HG03139 (cell line): ENCODE data around the gene KCNK6.

Experiments used
- ATAC-seq: cut with Tn5 transposase; IDR thresholded peaks from one replicate; pipeline ENCODE4 v1.9.1; 2021; ENCODE audit not compliant: unreplicated experiment

Gene KCNK6

GRCh38 chr19:38319421-38320258 lies at the start of gene KCNK6:
KCNK6 (plus strand) TSS chr19:38319845; CDS start chr19:38319951, 106 bp downstream.
- ATAC-seq, result no peak

GRCh38 chr19:38270587-38271167 lies 49.0 kb upstream of the KCNK6 start:
- no peak for ATAC-seq

- no peak for ATAC-seq
Observed at GRCh38 chr19:38273499-38273898, 46.1 kb upstream of the KCNK6 start.

DNA sequence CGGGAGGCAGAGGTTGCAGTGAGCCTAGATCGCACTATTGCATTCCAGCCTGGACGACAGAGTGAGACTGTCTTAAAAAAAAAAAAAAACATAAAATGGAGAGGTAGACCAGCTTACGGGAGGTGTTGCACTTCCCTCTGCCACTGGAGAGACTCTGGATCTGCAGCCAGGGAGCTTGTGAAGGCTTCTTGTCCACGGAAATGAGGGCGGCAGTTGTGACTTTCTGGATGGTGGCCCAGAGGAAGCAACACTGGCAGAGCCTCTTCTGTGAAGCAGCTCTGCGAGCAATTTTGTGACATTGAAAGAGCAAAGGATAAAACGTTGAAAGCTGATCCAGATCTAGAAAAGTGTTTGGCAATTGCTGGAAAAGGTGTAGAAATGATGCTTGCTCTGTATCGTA lies 44.9 kb upstream of the KCNK6 start:
- no peak for ATAC-seq

GRCh38 chr19:38276942-38277517 lies 42.6 kb upstream of the KCNK6 start:
- ATAC-seq, result no peak

DNA sequence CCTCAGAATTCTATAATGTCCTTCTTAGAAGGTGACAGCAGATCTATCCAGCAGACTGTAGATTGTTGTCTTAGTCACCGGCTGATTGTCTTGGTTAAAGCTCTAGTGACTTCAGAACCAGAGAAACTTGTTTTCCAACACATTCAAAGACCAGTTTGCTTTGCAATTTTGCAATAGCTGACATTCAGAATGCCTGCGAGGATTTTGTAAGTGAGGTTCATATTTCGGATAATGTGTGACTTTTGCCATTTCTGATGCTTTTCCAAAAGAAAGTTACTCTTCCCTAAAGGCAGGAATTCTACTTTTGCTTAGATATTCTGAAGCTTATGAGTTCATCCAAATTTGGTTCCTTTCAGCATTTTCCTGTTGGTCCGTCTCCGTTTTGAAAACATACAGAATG lies 42.1 kb upstream of the KCNK6 start:
- no peak for ATAC-seq

- no peak for ATAC-seq
Observed at GRCh38 chr19:38277969-38278680, 41.5 kb upstream of the KCNK6 start.

DNA sequence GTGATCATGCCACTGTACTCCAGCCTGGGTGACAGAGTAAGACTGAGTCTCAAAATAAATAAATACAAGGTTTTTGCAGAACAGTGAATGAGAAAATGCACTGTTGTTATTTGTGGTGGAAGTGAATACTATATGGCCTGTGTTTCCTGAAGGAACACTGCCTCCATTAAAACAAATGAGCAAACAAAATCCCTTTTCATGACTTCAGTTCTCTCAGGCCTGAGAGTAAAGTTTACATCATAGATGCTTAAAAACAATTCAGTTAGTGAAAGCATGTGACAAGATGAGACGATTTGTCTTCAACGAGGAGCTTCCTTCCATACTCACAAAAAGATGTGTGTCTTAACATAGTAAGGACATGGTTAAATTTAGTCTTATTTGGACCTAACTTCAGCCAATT lies 40.9 kb upstream of the KCNK6 start:
- ATAC-seq, result no peak

DNA sequence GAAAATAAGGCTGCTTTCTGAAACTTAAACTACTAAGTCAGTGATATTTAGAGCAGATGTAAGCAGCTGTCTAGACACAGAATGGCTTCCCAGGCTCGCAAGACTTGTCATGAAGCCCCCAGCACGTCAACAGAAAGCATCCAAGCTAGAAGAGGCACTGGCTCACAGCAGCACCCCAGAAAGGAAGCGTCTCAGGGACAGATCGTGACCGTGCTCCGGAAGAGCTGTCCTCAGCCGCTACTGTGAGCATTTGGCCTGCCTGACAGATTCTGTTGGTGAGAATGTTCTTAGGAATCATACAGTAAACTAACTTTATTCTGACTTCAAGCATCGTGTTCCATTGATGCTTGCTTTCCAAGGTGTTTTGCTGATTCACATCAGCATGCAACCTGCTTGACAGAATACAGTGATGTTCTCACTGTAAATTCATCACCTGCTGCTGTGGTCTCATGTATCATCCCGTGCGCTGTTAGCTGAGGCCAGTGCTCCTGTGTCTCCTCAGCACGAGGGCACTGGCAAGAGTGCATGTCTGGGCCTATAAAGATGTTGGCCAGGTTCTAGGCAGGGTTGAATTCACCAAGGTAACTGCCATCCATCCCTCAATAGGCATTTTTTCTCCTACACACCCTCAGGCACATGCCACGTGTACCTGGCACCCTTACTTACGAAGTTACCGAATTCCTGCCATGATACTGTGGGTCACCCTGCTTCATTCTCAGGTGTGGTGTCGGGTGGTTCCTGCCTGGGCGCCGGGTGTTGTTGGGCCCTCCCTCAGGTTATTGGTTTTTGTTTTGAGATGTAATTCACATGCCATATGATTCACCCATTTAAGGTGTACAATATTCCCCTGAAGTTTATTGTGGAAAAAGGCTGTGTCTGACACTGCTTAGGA lies 39.4 kb upstream of the KCNK6 start:
- ATAC-seq, result no peak

- no peak for ATAC-seq
Observed at GRCh38 chr19:38281811-38282566, 37.7 kb upstream of the KCNK6 start.

DNA sequence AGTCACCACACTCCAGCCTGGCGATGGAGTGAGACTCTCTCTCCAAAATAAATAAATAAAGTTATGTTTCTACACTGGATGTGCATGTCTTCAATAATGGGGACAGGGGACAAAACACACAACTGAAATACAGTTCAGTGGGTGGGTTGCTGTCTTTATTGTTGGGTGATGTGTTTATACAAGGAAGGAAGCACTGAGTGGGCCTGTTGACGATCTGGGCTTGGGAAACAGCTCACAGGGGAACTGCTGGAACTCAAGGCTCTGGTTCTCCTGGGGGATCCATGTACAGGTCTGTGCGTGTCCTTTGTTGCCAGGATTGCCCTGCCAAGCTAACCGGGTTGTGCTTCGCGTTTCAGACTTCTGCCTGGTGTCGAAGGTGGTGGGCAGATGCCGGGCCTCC lies 36.4 kb upstream of the KCNK6 start:
- ATAC-seq, result no peak

GRCh38 chr19:38284422-38284821 lies 35.2 kb upstream of the KCNK6 start:
- ATAC-seq, result no peak

GRCh38 chr19:38285567-38285966 lies 34.1 kb upstream of the KCNK6 start:
- no peak for ATAC-seq

DNA sequence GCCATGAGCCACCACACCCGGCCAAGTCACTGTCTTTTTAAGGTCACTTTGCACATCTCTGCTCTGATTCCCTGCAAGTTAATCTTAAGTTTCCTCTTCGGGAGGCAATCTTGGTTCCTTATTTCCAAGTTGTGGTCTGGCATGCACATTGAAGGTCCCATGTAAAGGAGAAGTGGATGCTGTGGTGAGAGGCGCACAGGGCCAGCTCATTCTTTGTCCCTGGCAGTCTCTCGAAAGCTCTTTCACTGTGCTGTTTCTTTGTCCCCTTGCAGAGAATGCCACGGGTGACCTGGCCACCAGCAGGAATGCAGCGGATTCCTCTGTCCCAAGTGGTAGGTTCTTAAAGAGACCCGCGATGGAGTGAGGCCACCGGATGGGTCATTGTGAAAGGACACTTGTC lies 32.0 kb upstream of the KCNK6 start:
- ATAC-seq, result no peak

GRCh38 chr19:38288123-38288855 lies 31.4 kb upstream of the KCNK6 start:
- no peak for ATAC-seq

GRCh38 chr19:38289955-38290354 lies 29.7 kb upstream of the KCNK6 start:
- ATAC-seq, result no peak

- ATAC-seq, result no peak
Observed at GRCh38 chr19:38290631-38291147, 29.0 kb upstream of the KCNK6 start.

DNA sequence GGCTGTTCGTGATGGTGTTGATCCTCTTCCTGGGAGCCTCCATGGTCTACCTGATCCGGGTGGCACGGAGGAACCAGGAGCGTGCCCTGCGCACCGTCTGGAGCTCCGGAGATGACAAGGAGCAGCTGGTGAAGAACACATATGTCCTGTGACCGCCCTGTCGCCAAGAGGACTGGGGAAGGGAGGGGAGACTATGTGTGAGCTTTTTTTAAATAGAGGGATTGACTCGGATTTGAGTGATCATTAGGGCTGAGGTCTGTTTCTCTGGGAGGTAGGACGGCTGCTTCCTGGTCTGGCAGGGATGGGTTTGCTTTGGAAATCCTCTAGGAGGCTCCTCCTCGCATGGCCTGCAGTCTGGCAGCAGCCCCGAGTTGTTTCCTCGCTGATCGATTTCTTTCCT lies 27.8 kb upstream of the KCNK6 start:
- ATAC-seq, result no peak

- ATAC-seq, result no peak
Observed at GRCh38 chr19:38293281-38293680, 26.4 kb upstream of the KCNK6 start.
